A549 treated with DMSO at 1 μM for 4 hours (cell line): ENCODE measurements around the gene PIGH. TPM values are rescaled to one million over a fixed set of nuclear protein-coding genes. Genes with fewer than 3 reads are reported as not detected.

Source experiments
- total RNA-seq: library from RNA; stranded (reverse); fragments of 200-300 nt; extraction: Qiagen RNA extraction; gene quantifications from 5 replicates; pipeline ENCODE4 v1.2.3, GENCODE V29; 2022; ENCODE audit warnings: low read depth

The PIGH gene, protein sequence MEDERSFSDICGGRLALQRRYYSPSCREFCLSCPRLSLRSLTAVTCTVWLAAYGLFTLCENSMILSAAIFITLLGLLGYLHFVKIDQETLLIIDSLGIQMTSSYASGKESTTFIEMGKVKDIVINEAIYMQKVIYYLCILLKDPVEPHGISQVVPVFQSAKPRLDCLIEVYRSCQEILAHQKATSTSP
- total RNA-seq, result 18.6 to 23.1 TPM (median 21.1 TPM) in 5 replicates

DNA sequence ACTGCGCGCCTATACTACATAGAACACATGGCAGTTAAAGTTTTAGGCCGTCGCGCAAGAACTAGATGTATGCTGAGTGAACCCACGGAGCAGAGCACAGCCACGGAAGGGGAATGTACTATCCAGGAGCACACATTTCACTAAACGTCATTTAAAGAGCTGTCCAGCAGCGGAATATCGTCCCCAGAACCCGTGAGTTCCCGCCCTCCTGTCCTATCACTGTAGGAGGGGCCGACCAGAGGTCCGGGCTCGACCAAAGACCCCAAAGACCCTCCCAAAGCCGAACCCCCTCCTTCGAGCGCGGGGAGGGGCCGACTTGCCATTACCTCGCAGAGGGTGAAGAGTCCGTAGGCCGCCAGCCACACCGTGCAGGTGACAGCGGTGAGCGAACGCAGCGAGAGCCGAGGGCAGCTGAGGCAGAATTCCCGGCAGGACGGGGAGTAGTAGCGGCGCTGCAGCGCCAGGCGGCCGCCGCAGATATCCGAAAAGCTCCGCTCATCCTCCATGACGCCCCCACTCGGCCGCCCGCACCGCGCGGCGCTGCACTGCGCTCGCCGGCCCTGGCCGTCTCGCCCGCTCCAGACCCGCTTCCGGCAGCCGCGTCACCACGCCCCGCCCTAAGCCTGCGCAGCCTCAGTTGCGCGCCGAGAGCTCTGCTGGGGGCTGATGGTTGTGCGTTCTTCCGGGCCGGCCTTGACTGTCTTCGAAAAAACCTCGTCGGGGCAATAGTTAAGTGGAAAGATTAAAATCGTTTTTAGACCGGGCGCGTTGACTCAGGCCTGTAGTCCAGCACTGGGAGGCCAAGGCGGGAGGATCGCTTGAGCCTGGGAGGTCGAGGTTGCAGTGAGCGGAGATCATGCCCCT is at the start of gene PIGH:
TSS of gene PIGH (minus strand) at position 571 of the 864 bp plus-strand sequence. CDS start at position 506, 65 bp downstream.

DNA sequence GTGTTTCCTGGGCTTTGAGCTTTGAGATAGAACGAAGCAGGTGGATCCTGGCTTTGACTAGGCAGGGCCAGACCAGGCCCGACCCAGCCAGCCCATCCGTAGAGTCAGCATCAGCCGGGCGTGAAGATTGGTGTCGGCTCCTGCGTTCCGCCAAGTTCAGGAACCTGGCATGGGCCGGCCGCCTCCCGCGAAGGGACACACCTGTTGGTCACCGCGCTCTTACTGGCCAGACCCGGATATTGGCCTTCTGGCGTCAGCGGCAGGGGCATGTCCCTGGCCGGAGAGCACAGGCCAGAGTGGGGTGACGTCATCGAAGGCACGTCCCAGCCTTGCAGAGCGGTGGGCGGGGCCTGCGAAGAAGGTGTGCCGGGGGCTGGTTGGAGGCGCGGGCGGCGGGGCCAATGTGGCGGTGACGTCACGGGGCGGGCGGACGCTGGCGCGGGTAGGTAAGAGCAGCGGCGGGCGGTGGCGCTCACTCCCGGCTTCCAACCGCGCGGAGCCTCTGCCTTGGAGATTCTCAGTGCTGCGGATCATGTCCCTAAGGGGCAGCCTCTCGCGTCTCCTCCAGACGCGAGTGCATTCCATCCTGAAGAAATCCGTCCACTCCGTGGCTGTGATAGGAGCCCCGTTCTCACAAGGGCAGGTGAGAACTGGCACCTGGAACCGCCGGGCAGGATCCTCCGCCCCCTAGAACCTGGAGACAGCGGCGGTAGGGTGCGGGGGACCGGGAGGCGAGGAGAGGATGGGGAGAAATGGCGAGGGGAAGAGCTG is 19.6 kb upstream of the PIGH start, which contains the start of gene ARG2:
TSS of gene ARG2 (plus strand) at position 475 of the 771 bp plus-strand sequence. CDS start at position 533, 58 bp downstream.

Other genes starting within 250 kb of the PIGH start
- 72.1 to 104 TPM (median 79.5 TPM) in 5 replicates for gene ATP6V1D, start 240.5 kb downstream of the PIGH start, total RNA-seq
- 250 to 307 TPM (median 268 TPM) in 5 replicates for gene EIF2S1, start 239.9 kb downstream of the PIGH start, total RNA-seq
- gene PLEK2, start 188.1 kb downstream of the PIGH start, total RNA-seq, result 24.3 to 36.3 TPM (median 27.0 TPM) in 5 replicates
- 0.14 to 0.24 TPM (median 0.20 TPM) in 5 replicates for gene TMEM229B, start 111.5 kb downstream of the PIGH start, total RNA-seq
- 3.6 to 4.6 TPM (median 4.5 TPM) in 5 replicates for gene PLEKHH1, start 67.0 kb downstream of the PIGH start, total RNA-seq
- 1.4 to 2.0 TPM (median 1.6 TPM) in 5 replicates for gene ARG2, start 19.7 kb upstream of the PIGH start, total RNA-seq
- 83.1 to 95.8 TPM (median 90.0 TPM) in 5 replicates for gene VTI1B, start 74.4 kb upstream of the PIGH start, total RNA-seq
- gene RDH11, start 95.5 kb upstream of the PIGH start, total RNA-seq, result 64.7 to 71.4 TPM (median 67.8 TPM) in 5 replicates
- gene RDH12, start 101.6 kb upstream of the PIGH start, total RNA-seq, result 0.08 to 0.14 TPM (median 0.09 TPM) in 3 of 5 replicates, not detected in the others
- 6.1 to 7.1 TPM (median 6.2 TPM) in 5 replicates for gene ZFYVE26, start 216.3 kb upstream of the PIGH start, total RNA-seq
- gene RAD51B, start 219.5 kb upstream of the PIGH start, total RNA-seq, result 3.9 to 5.8 TPM (median 4.4 TPM) in 5 replicates